Measurements from ENCODE around the gene XRCC5. TPM values are rescaled to one million over a fixed set of nuclear protein-coding genes. Genes with fewer than 3 reads are reported as not detected.

Gene XRCC5
- total RNA-seq, 2 donors from 2014 or later, result 116 to 152 TPM

DNA sequence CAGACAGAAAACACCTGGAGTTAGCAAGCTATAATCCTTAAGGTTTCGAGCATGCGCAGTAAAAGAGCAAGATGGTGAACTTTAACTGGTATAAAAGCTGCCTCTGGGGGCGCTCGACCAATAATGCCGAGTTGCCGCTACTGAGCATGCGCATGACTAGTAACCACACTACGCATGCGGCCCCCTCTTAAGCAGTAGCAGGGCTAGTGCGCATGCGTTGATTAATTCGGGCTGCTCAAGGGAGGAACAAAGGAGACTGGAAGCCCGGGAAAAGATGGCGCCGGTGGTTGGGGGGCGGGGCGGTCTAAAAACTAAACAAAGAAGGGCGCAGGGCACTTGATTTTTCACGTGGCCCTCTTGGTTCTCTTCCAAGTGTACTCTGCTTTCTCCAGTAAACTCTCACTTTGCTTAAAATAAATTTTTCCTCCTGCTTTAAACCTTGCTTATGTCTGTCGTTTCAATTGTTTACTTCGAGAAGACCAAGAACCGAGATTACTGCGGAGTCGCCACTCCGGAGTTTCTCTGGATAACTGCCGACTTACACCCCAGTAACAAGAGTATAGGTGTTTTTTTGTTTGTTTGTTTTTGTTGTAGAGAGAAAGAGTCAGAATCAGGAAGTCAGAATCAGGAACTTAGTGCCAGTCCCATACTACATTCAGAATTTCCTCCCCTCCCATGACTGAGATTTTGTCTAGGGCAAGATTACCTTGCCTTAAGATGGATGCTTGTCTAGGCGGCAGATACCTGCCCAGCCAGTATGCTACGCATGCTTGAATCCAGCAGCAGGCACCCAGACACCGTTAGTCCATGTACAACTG is 5.8 kb downstream of the XRCC5 start:
- peak overlapping the region; percentile 30 to 45 for H3K4me3 ChIP-seq
- peaks cover 0 to 4% of the 10 kb centered on the region in 2 donors for H3K36me3 ChIP-seq
- intact Hi-C loops (cut with DNase I), result loop anchor here (10.0 kb wide), 1 partner anchor 300 kb away; the partner anchor contains the start of gene SMARCAL1

DNA sequence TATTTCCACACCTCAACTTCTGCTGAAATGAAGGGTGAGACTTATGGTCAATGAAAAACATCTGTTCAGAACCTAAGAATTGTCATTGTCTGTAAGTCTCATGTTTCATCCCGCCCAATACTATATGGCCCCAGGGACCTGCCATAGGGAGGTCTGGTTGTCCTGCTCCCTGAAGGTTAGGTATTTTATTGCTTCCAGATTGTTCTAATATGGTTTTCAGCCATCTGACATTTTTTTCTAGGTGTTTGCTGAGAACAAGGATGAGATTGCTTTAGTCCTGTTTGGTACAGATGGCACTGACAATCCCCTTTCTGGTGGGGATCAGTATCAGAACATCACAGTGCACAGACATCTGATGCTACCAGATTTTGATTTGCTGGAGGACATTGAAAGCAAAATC is 7.3 kb downstream of the XRCC5 start:
- Histone ChIP-seq H3K27me3 (replicated peaks; ENCODE audit: insufficient read depth) (no peaks in the 10 kb centered on the region), H3K4me3 (no peak overlapping the region), H3K9me3 (no peaks in the 10 kb centered on the region), H3K27ac (no peak overlapping the region), H3K4me1 (replicated peaks) (no peaks in the 10 kb centered on the region), H3K36me3 (peaks cover 0 to 3% of the 10 kb centered on the region in 2 donors)
- intact Hi-C loops (cut with DNase I), result loop anchor here (10.0 kb wide), 1 partner anchor 298 kb away; the partner anchor contains the start of gene SMARCAL1
- TF ChIP-seq, protein P1, sequence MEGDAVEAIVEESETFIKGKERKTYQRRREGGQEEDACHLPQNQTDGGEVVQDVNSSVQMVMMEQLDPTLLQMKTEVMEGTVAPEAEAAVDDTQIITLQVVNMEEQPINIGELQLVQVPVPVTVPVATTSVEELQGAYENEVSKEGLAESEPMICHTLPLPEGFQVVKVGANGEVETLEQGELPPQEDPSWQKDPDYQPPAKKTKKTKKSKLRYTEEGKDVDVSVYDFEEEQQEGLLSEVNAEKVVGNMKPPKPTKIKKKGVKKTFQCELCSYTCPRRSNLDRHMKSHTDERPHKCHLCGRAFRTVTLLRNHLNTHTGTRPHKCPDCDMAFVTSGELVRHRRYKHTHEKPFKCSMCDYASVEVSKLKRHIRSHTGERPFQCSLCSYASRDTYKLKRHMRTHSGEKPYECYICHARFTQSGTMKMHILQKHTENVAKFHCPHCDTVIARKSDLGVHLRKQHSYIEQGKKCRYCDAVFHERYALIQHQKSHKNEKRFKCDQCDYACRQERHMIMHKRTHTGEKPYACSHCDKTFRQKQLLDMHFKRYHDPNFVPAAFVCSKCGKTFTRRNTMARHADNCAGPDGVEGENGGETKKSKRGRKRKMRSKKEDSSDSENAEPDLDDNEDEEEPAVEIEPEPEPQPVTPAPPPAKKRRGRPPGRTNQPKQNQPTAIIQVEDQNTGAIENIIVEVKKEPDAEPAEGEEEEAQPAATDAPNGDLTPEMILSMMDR (IDR thresholded peaks at IDR 0.05), result no peak
- no peak for TF ChIP-seq POLR2AphosphoS5 (IDR thresholded peaks at IDR 0.05)
- no peak for TF ChIP-seq POLR2A (IDR thresholded peaks at IDR 0.05)
- 95% methylated on average over 1 of the region's 1 CpG for WGBS
- DNase-seq (ENCODE audit: low spot score), result no peak

More for the DNA sequence above, 5.8 kb downstream of the XRCC5 start:
- Histone ChIP-seq H3K27me3 (replicated peaks; ENCODE audit: insufficient read depth) (no peaks in the 10 kb centered on the region), H3K4me1 (replicated peaks) (peaks cover 5% of the 10 kb centered on the region), H3K9me3 (no peaks in the 10 kb centered on the region), H3K27ac (peak overlapping the region; percentile 83 to 88)
- WGBS, result 5% methylated on average over 29 of the region's 29 CpGs
- peak; percentile 98 for DNase-seq (ENCODE audit: low spot score)
- peak; percentile 58 for TF ChIP-seq POLR2A (IDR thresholded peaks at IDR 0.05)
- TF ChIP-seq, protein P1 (IDR thresholded peaks at IDR 0.05), result peak; percentile 58 to 98 (median 97)
- TF ChIP-seq POLR2AphosphoS5 (IDR thresholded peaks at IDR 0.05), result peak; percentile 99

DNA sequence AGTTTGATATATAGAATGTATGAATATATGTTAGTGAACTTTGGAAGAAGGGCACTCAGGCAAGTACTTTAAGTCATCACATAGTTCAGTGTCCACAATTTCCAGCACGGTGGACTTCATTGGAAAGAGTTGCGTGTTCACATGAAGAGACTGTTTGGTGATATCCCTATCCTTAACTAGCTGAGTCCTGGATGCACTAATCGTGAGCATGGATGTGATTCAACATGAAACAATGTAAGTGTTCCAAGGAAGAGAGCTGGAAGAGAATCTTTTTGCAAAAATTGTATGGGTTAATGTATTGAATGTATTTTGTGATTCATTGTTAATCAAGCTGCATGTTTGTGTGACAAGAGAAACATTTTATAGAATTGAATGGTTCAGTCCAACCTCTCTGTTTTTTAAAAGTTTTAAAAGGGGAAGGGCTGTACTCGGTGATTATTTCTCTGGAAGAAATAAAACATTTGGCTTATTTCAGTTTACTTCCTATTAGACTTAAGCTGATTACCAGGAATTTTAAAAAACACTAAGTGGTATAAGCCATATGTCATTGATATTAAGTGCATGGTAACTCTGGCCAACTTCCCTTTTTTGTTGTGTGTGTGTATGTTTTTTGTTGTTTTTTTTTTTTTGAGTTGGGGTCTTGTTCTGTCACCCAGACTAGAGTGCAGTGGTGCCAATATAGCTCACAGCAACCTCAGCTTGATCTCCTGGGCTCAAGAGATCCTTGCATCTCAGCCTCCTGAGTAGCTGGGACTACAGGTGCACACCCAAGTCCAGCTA is 8.6 kb downstream of the XRCC5 start:
- no peak overlapping the region for H3K4me3 ChIP-seq
- H3K36me3 ChIP-seq, result peaks cover 0 to under 1% of the 10 kb centered on the region in 2 donors
- H3K27me3 ChIP-seq (replicated peaks; ENCODE audit: insufficient read depth), result no peaks in the 10 kb centered on the region
- DNase-seq (ENCODE audit: low spot score), result no peak
- no peaks in the 10 kb centered on the region for H3K4me1 ChIP-seq (replicated peaks)
- no peaks in the 10 kb centered on the region for H3K9me3 ChIP-seq
- intact Hi-C loops (cut with DNase I), result loop anchor here (10.0 kb wide), 1 partner anchor 297 kb away; the partner anchor contains the start of gene SMARCAL1
- H3K27ac ChIP-seq, result no peak overlapping the region
- TF ChIP-seq, protein P1 (IDR thresholded peaks at IDR 0.05), result no peak
- TF ChIP-seq POLR2A (IDR thresholded peaks at IDR 0.05) (no peak), POLR2AphosphoS5 (IDR thresholded peaks at IDR 0.05) (no peak)
- 75% methylated on average over 4 of the region's 4 CpGs for WGBS

DNA sequence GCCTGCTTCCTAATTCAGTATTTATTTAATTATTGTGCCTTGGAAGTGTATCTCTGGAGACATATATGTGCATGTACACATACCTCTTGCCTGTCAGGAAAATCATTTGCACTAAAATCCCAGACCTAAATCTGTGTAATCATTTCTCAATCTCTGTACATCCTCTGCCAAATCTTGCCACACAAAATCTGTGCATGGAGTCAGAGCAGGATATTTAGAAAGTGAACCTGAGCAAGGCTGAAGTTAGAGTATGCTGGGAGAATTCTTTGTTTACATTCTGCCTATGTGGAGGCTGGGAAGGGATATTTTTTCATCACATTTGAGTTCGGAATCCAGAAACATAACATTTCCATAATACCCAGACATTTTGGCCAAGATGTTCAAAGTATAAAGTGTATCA is 9.3 kb downstream of the XRCC5 start:
- intact Hi-C loops (cut with DNase I), result loop anchor here (10.0 kb wide), 1 partner anchor 296 kb away; the partner anchor contains the start of gene SMARCAL1
- peaks cover 0 to 4% of the 10 kb centered on the region in 2 donors for H3K36me3 ChIP-seq
- no peak for DNase-seq (ENCODE audit: low spot score)
- H3K4me3 ChIP-seq, result no peak overlapping the region
- WGBS, result 80% methylated on average over 1 of the region's 1 CpG
- no peaks in the 10 kb centered on the region for H3K9me3 ChIP-seq
- no peaks in the 10 kb centered on the region for H3K4me1 ChIP-seq (replicated peaks)
- TF ChIP-seq POLR2AphosphoS5 (IDR thresholded peaks at IDR 0.05) (no peak), POLR2A (IDR thresholded peaks at IDR 0.05) (no peak)
- TF ChIP-seq, protein P1 (IDR thresholded peaks at IDR 0.05), result no peak
- no peak overlapping the region for H3K27ac ChIP-seq
- no peaks in the 10 kb centered on the region for H3K27me3 ChIP-seq (replicated peaks; ENCODE audit: insufficient read depth)

All from prostate gland (tissue), 2 donors.